DND-41 (cell line): ENCODE data around the gene TMEM88.
"Not testable (repeated sequence)": the region's sequence is repeated elsewhere in the genome, so short reads cannot be mapped to it uniquely, and the experiment has no call there.

Experiments used
- ATAC-seq: fragments of 200-7000 bp; cut with Tn5 transposase; 3 replicates; pipeline ENCODE4 v1.9.1; 2021; ENCODE audit warnings: low read depth; ENCODE audit not compliant: insufficient read depth
- DNase-seq: peaks from one replicate; pipeline ENCODE4 v3.0.0-alpha.2; 2020
- H2AFZ ChIP-seq: 2 replicates; pipeline ENCODE4 v1.6.0; 2012; ENCODE audit warnings: low read depth, low read length
- H3K27ac ChIP-seq: 2 replicates; pipeline ENCODE4 v1.5.1; 2012; ENCODE audit warnings: low read length, inconsistent platforms
- H3K27me3 ChIP-seq: fragments of 200-600 bp; sonication (generic); 2 replicates; pipeline ENCODE4 v1.6.0; 2012; ENCODE audit warnings: low read length, mild to moderate bottlenecking, inconsistent platforms; ENCODE audit not compliant: insufficient read depth, poor library complexity
- H3K36me3 ChIP-seq: 2 replicates; pipeline ENCODE4 v1.5.1; 2012; ENCODE audit warnings: low read length, inconsistent platforms; ENCODE audit not compliant: insufficient read depth
- H3K4me1 ChIP-seq: 2 replicates; pipeline ENCODE4 v1.5.1; 2012; ENCODE audit warnings: mild to moderate bottlenecking, low read length; ENCODE audit not compliant: insufficient read depth
- H3K4me2 ChIP-seq: 2 replicates; pipeline ENCODE4 v1.6.0; 2012; ENCODE audit warnings: mild to moderate bottlenecking, moderate library complexity, low read length, inconsistent platforms; ENCODE audit not compliant: insufficient read depth
- H3K4me3 ChIP-seq, 2 experiments: fragments of 200-600 bp in 1 of 2; shearing (Covaris generic) in 1 of 2; 2 replicates each; pipeline ENCODE4 v1.5.1; 2012 to 2016; ENCODE audit warnings: inconsistent platforms in 2 of 2, low read length in 2 of 2, mild to moderate bottlenecking in 2 of 2, low read depth in 1 of 2, moderate library complexity in 1 of 2
- H3K79me2 ChIP-seq: 2 replicates; pipeline ENCODE4 v1.6.0; 2012; ENCODE audit warnings: low read length, inconsistent platforms; ENCODE audit not compliant: insufficient read depth
- H3K9ac ChIP-seq: 2 replicates; pipeline ENCODE4 v1.6.0; 2012; ENCODE audit warnings: low read depth, mild to moderate bottlenecking, inconsistent platforms, low read length, moderate library complexity
- H3K9me3 ChIP-seq: 2 replicates; pipeline ENCODE4 v1.5.1; 2012; ENCODE audit warnings: low read length, moderate library complexity, mild to moderate bottlenecking, inconsistent platforms; ENCODE audit not compliant: insufficient read depth, severe bottlenecking
- H4K20me1 ChIP-seq: 2 replicates; pipeline ENCODE4 v1.6.0; 2012; ENCODE audit warnings: low read length; ENCODE audit not compliant: insufficient read depth
- CTCF ChIP-seq: IDR thresholded peaks from 2 replicates; pipeline ENCODE4 v1.5.1; 2012; ENCODE audit warnings: borderline replicate concordance, low read length, moderate library complexity, mild to moderate bottlenecking; ENCODE audit not compliant: poor library complexity, severe bottlenecking; ENCODE audit errors: extremely low read depth
- EZH2 ChIP-seq: IDR thresholded peaks from 3 replicates; pipeline ENCODE4 v1.6.1; 2012; ENCODE audit warnings: borderline replicate concordance, low read depth, mild to moderate bottlenecking, moderate library complexity, low read length, inconsistent platforms; ENCODE audit not compliant: severe bottlenecking

Gene TMEM88

GRCh38 chr17:7809086-7809790 is 45.6 kb upstream of the TMEM88 start:
- ATAC-seq (no peak), DNase-seq (no peak)
- Histone ChIP-seq H4K20me1 (no peaks in the 10 kb centered on the region; the same call in 1 of the 2 replicates), H3K9me3 (no peaks in the 10 kb centered on the region), H3K9ac (no peak overlapping the region), H3K79me2 (no peaks in the 10 kb centered on the region), H3K36me3 (no peaks in the 10 kb centered on the region), H3K27ac (no peak overlapping the region), H3K4me3 (no peak overlapping the region), H3K4me2 (no peak overlapping the region), H3K4me1 (no peaks in the 10 kb centered on the region), H3K27me3 (peaks cover 7% of the 10 kb centered on the region), H2AFZ (no peak overlapping the region)
- TF ChIP-seq CTCF (no peak), EZH2 (no peak)

- H3K4me2 ChIP-seq, result not testable (repeated sequence)
Measured at GRCh38 chr17:7809791-7810343, 45.0 kb upstream of the TMEM88 start.

GRCh38 chr17:7811251-7811650 is 43.6 kb upstream of the TMEM88 start:
- Histone ChIP-seq H3K79me2 (no peaks in the 10 kb centered on the region), H3K36me3 (no peaks in the 10 kb centered on the region), H3K27me3 (peaks cover 7% of the 10 kb centered on the region), H3K9me3 (no peaks in the 10 kb centered on the region), H3K4me1 (no peaks in the 10 kb centered on the region), H3K4me2 (no peak overlapping the region), H4K20me1 (no peaks in the 10 kb centered on the region; the same call in 1 of the 2 replicates), H2AFZ (no peak overlapping the region), H3K27ac (no peak overlapping the region), H3K4me3 (no peak overlapping the region), H3K9ac (no peak overlapping the region)
- ATAC-seq (no peak), DNase-seq (no peak)
- no peak for TF ChIP-seq EZH2
- TF ChIP-seq CTCF, result no peak

More at GRCh38 chr17:7809791-7810343, 45.0 kb upstream of the TMEM88 start:
- H3K9ac ChIP-seq, H3K4me3 ChIP-seq, H2AFZ ChIP-seq, H3K27me3 ChIP-seq, H3K27ac ChIP-seq, H4K20me1 ChIP-seq, DNase-seq, ATAC-seq, H3K36me3 ChIP-seq, H3K4me1 ChIP-seq, H3K79me2 ChIP-seq, H3K9me3 ChIP-seq: not testable (repeated sequence)

- Histone ChIP-seq H3K4me2 (no peak overlapping the region), H3K79me2 (no peaks in the 10 kb centered on the region), H3K27ac (no peak overlapping the region), H2AFZ (no peak overlapping the region), H3K4me3 (no peak overlapping the region), H3K4me1 (no peaks in the 10 kb centered on the region), H3K27me3 (peaks cover 20% of the 10 kb centered on the region), H3K9ac (no peak overlapping the region), H3K9me3 (no peaks in the 10 kb centered on the region), H3K36me3 (no peaks in the 10 kb centered on the region), H4K20me1 (no peaks in the 10 kb centered on the region)
- TF ChIP-seq CTCF (no peak), EZH2 (no peak)
- no peak for ATAC-seq
- no peak for DNase-seq
Measured at GRCh38 chr17:7814969-7815368, 39.9 kb upstream of the TMEM88 start.
